Brain microvascular endothelial cell (primary cell): ENCODE measurements around the gene NLK.
"Not testable (repeated sequence)": the region's sequence is repeated elsewhere in the genome, so short reads cannot be mapped to it uniquely, and the experiment has no call there.

Source experiments
- DNase-seq: peaks from one replicate; pipeline ENCODE4 v3.0.0-alpha.2; 2020
- H3K27ac ChIP-seq: fragments of 250-450 bp; sonication (Bioruptor Pico); 2 replicates; pipeline ENCODE4 v1.5.1; 2020; ENCODE audit warnings: mild to moderate bottlenecking, moderate library complexity
- H3K27me3 ChIP-seq: fragments of 250-450 bp; sonication (Bioruptor Pico); replicated peaks from 2 replicates; pipeline ENCODE4 v1.5.1; 2020; ENCODE audit warnings: mild to moderate bottlenecking
- H3K36me3 ChIP-seq: fragments of 250-450 bp; sonication (Bioruptor Pico); replicated peaks from 2 replicates; pipeline ENCODE4 v1.5.1; 2020; ENCODE audit warnings: mild to moderate bottlenecking
- H3K4me3 ChIP-seq: 2 replicates; pipeline ENCODE4 v1.5.1; 2011; ENCODE audit warnings: low read depth, mild to moderate bottlenecking, control low read depth, low read length, moderate library complexity
- in situ Hi-C: cut with HindIII; loops from 2 replicates; pipeline ENCODE4 v1.10.0; 2017; ENCODE audit warnings: low sequenced_read_pairs, low pct_ligation_motif_present
- TF ChIP-seq, protein P1 (sequence below): IDR thresholded peaks from 2 replicates; pipeline ENCODE4 v1.5.1; 2011; ENCODE audit warnings: low read depth, mild to moderate bottlenecking, moderate library complexity, low read length, control low read depth, inconsistent platforms; ENCODE audit errors: missing control alignments

NLK gene

DNA sequence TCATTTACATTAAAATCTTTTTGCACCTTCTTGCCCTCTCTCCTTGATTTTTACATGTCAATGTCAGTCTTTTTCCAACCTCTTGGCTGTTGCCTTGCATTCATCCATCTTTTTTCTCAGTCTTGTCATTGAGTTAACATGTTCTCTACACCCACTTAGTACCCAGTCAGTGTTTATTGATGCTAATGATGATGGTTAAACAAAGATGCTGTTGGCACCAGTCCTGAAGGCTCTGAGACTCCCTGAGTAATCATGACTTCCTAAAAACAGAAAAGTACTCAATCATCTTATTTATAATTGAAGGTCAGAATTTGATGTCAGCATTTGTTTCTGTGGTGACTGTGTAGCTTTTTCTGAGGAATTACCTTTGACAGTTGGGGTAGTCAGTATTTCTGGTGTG, 104.5 kb downstream of the NLK start:
- Histone ChIP-seq H3K27me3 (no peaks in the 10 kb centered on the region), H3K27ac (no peak overlapping the region), H3K4me3 (no peak overlapping the region), H3K36me3 (peaks cover 4% of the 10 kb centered on the region)
- TF ChIP-seq, protein P1, sequence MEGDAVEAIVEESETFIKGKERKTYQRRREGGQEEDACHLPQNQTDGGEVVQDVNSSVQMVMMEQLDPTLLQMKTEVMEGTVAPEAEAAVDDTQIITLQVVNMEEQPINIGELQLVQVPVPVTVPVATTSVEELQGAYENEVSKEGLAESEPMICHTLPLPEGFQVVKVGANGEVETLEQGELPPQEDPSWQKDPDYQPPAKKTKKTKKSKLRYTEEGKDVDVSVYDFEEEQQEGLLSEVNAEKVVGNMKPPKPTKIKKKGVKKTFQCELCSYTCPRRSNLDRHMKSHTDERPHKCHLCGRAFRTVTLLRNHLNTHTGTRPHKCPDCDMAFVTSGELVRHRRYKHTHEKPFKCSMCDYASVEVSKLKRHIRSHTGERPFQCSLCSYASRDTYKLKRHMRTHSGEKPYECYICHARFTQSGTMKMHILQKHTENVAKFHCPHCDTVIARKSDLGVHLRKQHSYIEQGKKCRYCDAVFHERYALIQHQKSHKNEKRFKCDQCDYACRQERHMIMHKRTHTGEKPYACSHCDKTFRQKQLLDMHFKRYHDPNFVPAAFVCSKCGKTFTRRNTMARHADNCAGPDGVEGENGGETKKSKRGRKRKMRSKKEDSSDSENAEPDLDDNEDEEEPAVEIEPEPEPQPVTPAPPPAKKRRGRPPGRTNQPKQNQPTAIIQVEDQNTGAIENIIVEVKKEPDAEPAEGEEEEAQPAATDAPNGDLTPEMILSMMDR: no peak
- no peak for DNase-seq
- in situ Hi-C loops: no loop called here

- no peak for DNase-seq
- TF ChIP-seq, protein P1: no peak
- Histone ChIP-seq H3K36me3 (no peaks in the 10 kb centered on the region), H3K27ac (no peak overlapping the region), H3K27me3 (no peaks in the 10 kb centered on the region), H3K4me3 (no peak overlapping the region)
- in situ Hi-C loops: no loop called here
Observed at GRCh38 chr17:28151001-28151400, 108.5 kb downstream of the NLK start.

GRCh38 chr17:28154214-28154613, 111.7 kb downstream of the NLK start:
- TF ChIP-seq, protein P1: no peak
- in situ Hi-C loops: no loop called here
- no peak for DNase-seq

DNA sequence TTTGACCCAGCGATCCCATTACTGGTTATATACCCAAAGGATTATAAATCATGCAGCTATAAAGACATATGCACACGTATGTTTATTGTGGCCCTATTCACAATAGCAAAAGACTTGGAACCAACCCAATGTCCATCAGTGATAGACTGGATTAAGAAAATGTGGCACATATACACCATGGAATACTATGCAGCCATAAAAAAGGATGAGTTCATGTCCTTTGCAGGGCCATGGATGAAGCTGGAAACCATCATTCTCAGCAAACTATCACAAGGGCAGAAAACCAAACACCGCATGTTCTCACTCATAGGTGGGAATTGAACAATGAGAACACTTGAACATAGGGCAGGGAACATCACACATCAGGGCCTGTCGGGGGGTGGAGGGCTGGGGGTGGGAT, 112.9 kb downstream of the NLK start:
- H3K4me3 ChIP-seq, H3K27me3 ChIP-seq, H3K36me3 ChIP-seq, DNase-seq, in situ Hi-C loops, H3K27ac ChIP-seq: not testable (repeated sequence)

More at GRCh38 chr17:28154214-28154613, 111.7 kb downstream of the NLK start:
- H3K27ac ChIP-seq: no peak overlapping the region
- no peak overlapping the region for H3K4me3 ChIP-seq
- no peaks in the 10 kb centered on the region for H3K36me3 ChIP-seq
- H3K27me3 ChIP-seq: no peaks in the 10 kb centered on the region

DNA sequence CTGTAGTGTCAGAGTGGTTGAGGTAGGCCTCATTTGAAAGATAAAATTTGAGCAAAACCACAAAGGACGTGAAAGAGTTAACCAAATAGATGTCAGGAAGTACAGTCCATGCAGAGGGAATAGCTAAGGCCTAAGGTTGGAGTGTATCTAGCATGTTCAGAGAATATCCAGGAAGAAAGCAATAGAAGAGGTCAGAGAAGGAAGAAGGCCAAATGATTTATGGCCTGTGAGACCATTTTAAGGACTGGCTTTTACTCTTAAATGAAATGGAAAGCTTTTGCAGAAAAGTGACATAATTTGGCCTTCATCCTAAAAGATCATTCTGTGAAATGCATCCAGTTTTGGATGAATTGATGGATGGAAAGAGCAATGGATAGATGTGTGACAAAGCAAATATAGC, 116.5 kb downstream of the NLK start:
- TF ChIP-seq, protein P1: no peak
- no peak for DNase-seq
- Histone ChIP-seq H3K4me3 (no peak overlapping the region), H3K36me3 (no peaks in the 10 kb centered on the region), H3K27ac (no peak overlapping the region), H3K27me3 (no peaks in the 10 kb centered on the region)
- in situ Hi-C loops: no loop called here

- no peak for DNase-seq
- in situ Hi-C loops: no loop called here
- H3K27ac ChIP-seq: no peak overlapping the region
- no peaks in the 10 kb centered on the region for H3K27me3 ChIP-seq
- TF ChIP-seq, protein P1: no peak
- no peaks in the 10 kb centered on the region for H3K36me3 ChIP-seq
- H3K4me3 ChIP-seq: no peak overlapping the region
Observed at GRCh38 chr17:28159924-28160323, 117.4 kb downstream of the NLK start.
